Peyer's patch (tissue), 4 donors: ENCODE data around the gene HEMGN.

Source experiments
- CTCF ChIP-seq, 6 experiments: fragments of 450-650 bp in 4 of 6; fragments of 200-600 bp in 2 of 6; sonication (generic) in 1 of 6; IDR thresholded peaks; one replicate each; pipeline ENCODE4 v1.5.1; 2017 to 2019; ENCODE audit warnings: antibody characterized with exemption in 6 of 6, mild to moderate bottlenecking in 3 of 6, moderate library complexity in 1 of 6
- POLR2A ChIP-seq, 2 donors: fragments of 450-650 bp; IDR thresholded peaks; one replicate each; pipeline ENCODE4 v1.5.1; 2017; ENCODE audit warnings: antibody characterized with exemption in 2 of 2, mild to moderate bottlenecking in 2 of 2, moderate library complexity in 2 of 2

DNA sequence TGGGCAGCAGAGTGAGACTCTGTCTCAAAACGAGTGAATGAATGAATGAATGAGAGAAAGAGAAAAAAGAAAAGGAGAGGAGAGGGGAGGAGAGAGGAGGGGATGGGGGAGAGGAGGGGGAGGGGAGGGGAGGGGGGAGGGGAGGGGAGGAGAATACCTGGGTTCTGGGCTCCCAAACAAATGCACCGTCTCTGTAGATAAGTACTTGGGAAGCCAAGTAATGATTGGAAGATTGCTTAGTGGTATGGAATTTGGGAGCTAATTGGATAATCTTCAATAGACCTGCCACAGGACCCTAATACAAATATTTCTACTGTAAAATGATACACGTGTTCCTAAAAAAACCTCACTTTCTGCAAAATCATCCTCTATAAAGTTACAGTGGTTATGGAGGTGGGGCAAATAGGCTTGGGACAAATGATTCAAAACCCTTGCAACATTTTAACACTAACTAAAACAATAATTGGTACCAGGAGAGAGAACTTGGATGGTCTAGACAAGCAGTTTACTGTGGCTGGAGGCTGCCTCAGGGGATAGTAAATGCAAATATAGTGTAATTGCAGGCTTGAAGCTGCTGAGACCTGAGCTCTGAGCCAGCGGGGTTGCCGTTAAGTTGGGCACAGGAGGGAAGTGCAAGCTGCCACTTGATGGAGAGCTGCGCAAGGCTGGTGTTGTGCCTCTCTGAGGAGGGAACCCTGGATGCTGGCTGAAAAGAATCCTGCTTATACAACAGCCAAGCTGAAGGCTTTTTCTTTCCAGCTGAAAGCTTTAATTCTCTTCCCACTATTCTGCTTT, 3.5 kb downstream of the HEMGN start:
- TF ChIP-seq CTCF (IDR thresholded peaks at IDR 0.05) (no peak), POLR2A (IDR thresholded peaks at IDR 0.05) (no peak)
